GM23338 (cell line): ENCODE data around the gene MCUR1.

Experiments
- CREB1 ChIP-seq: fragments of 250-450 bp; sonication (Bioruptor Pico); IDR thresholded peaks from 2 replicates; pipeline ENCODE4 v1.5.0; 2020; ENCODE audit warnings: low read depth, mild to moderate bottlenecking, moderate library complexity
- CTCF ChIP-seq, 2 experiments: fragments of 200-600 bp in 1 of 2; sonication (generic) in 1 of 2; conservative IDR thresholded peaks; 2 replicates each; pipeline versions ENCODE4 v1.5.1 to v1.6.1; 2016 to 2017; ENCODE audit warnings: antibody characterized with exemption in 2 of 2, low read depth in 2 of 2, mild to moderate bottlenecking in 2 of 2, moderate library complexity in 1 of 2
- ETS1 ChIP-seq: IDR thresholded peaks from 2 replicates; pipeline ENCODE4 v1.6.1; 2016; ENCODE audit warnings: antibody characterized with exemption
- EZH2 ChIP-seq: fragments of 200-600 bp; sonication (generic); IDR thresholded peaks from one replicate; pipeline ENCODE4 v1.8.0; 2017; ENCODE audit warnings: antibody characterized with exemption, mild to moderate bottlenecking, low read depth; ENCODE audit not compliant: unreplicated experiment
- EZH2phosphoT487 ChIP-seq: fragments of 200-600 bp; sonication (generic); IDR thresholded peaks from one replicate; pipeline ENCODE4 v1.8.1; 2018; ENCODE audit warnings: antibody characterized with exemption; ENCODE audit not compliant: unreplicated experiment
- NANOG ChIP-seq: IDR thresholded peaks from 2 replicates; pipeline ENCODE4 v1.6.1; 2016; ENCODE audit warnings: antibody characterized with exemption, borderline replicate concordance
- POLR2AphosphoS5 ChIP-seq: IDR thresholded peaks from 2 replicates; pipeline ENCODE4 v1.6.1; 2016; ENCODE audit warnings: antibody characterized with exemption, low read depth
- REST ChIP-seq: IDR thresholded peaks from one replicate; pipeline ENCODE4 v1.6.1; 2018; ENCODE audit warnings: antibody characterized with exemption; ENCODE audit not compliant: unreplicated experiment
- ZNF114 ChIP-seq: fragments of 250-450 bp; sonication (Bioruptor Pico); IDR thresholded peaks from 2 replicates; pipeline ENCODE4 v1.5.0; 2020; ENCODE audit warnings: mild to moderate bottlenecking, moderate library complexity
- ZNF331 ChIP-seq: fragments of 250-450 bp; sonication (Bioruptor Pico); IDR thresholded peaks from 2 replicates; pipeline ENCODE4 v1.5.0; 2020; ENCODE audit warnings: low read depth, mild to moderate bottlenecking, moderate library complexity

- TF ChIP-seq CREB1 (CRISPR knock-in tag) (no peak), CTCF (conservative IDR thresholded peaks at IDR 0.05; ENCODE audit: low read depth in 2 of 2) (no peak), EZH2 (no peak), POLR2AphosphoS5 (no peak), REST (no peak), ZNF114 (no peak), EZH2phosphoT487 (no peak), ZNF331 (CRISPR knock-in tag) (no peak), NANOG (no peak), ETS1 (no peak)
Observed at GRCh38 chr6:13794184-13794583, 20.2 kb downstream of the MCUR1 start.
